HepG2 (cell line): ENCODE data around the gene TBX6. TPM values are rescaled to one million over a fixed set of nuclear protein-coding genes. Genes with fewer than 3 reads are reported as not detected.

Experiments
- ELF3 ChIP-seq: IDR thresholded peaks from 2 replicates; pipeline ENCODE4 v1.6.1; 2016; ENCODE audit warnings: missing genetic modification reagents, missing compliant biosample characterization
- FIP1L1 ChIP-seq: fragments of 200-400 bp; formaldehyde crosslinking; IDR thresholded peaks from 2 replicates; pipeline ENCODE4 v1.6.1; 2018; ENCODE audit warnings: low read depth, mild to moderate bottlenecking, low read length, moderate library complexity, borderline replicate concordance; ENCODE audit not compliant: insufficient read depth
- MLLT10 ChIP-seq: sonication (generic); formaldehyde crosslinking; IDR thresholded peaks from 2 replicates; pipeline ENCODE4 v1.4.0; 2020; ENCODE audit warnings: missing genetic modification reagents
- MTA3 ChIP-seq: sonication (generic); formaldehyde crosslinking; IDR thresholded peaks from 2 replicates; pipeline ENCODE4 v1.4.0; 2020; ENCODE audit warnings: missing genetic modification reagents
- NRL ChIP-seq: sonication (generic); formaldehyde crosslinking; IDR thresholded peaks from 2 replicates; pipeline ENCODE4 v1.5.0; 2020; ENCODE audit warnings: missing genetic modification reagents, mild to moderate bottlenecking, moderate library complexity, borderline replicate concordance
- SALL2 ChIP-seq: sonication (generic); formaldehyde crosslinking; IDR thresholded peaks from 2 replicates; pipeline ENCODE4 v1.8.1; 2023; ENCODE audit warnings: mild to moderate bottlenecking, missing genetic modification reagents, inconsistent platforms
- SOX5 ChIP-seq: IDR thresholded peaks from 2 replicates; pipeline ENCODE4 v1.6.1; 2016; ENCODE audit warnings: borderline replicate concordance
- U2AF2 ChIP-seq: fragments of 200-400 bp; formaldehyde crosslinking; IDR thresholded peaks from 2 replicates; pipeline ENCODE4 v1.6.1; 2017; ENCODE audit warnings: low read depth, mild to moderate bottlenecking, low read length
- ZNF12 ChIP-seq: sonication (generic); formaldehyde crosslinking; IDR thresholded peaks from 2 replicates; pipeline ENCODE4 v1.5.0; 2020; ENCODE audit warnings: missing genetic modification reagents
- ZNF136 ChIP-seq: sonication (generic); formaldehyde crosslinking; IDR thresholded peaks from 2 replicates; pipeline ENCODE4 v1.8.1; 2022; ENCODE audit warnings: low read depth, mild to moderate bottlenecking, moderate library complexity, missing genetic modification reagents
- ZNF33A ChIP-seq: sonication (generic); formaldehyde crosslinking; IDR thresholded peaks from 2 replicates; pipeline ENCODE4 v1.5.1; 2020; ENCODE audit warnings: missing genetic modification reagents, mild to moderate bottlenecking, moderate library complexity, borderline replicate concordance
- ZNF660 ChIP-seq: sonication (generic); formaldehyde crosslinking; IDR thresholded peaks from 2 replicates; pipeline ENCODE4 v1.5.1; 2020; ENCODE audit warnings: mild to moderate bottlenecking, low read depth, missing genetic modification reagents, borderline replicate concordance
- ZNF724P ChIP-seq: sonication (generic); formaldehyde crosslinking; IDR thresholded peaks from 2 replicates; pipeline ENCODE4 v1.8.0; 2022; ENCODE audit warnings: missing genetic modification reagents, borderline replicate concordance
- polyA plus RNA-seq, 8 experiments: library from polyadenylated mRNA; depleted of rRNA in 3 of 8; stranded (reverse) in 7 of 8; unstranded in 1 of 8; fragments of >200 nt; fragmentation: Illumina TruSeq in 4 of 8; extraction: Trizol in 4 of 8; gene quantifications; 2 replicates each; pipeline versions ENCODE4 v1.2.1 to v1.2.3, GENCODE V29; 2011 to 2016; ENCODE audit warnings: low read depth in 4 of 8, missing spikeins in 1 of 8, mixed read lengths in 1 of 8; ENCODE audit not compliant: insufficient read depth in 1 of 8
- total RNA-seq, 5 experiments: library from RNA; depleted of rRNA; stranded (reverse); fragments of >200 nt; fragmentation: Illumina TruSeq; extraction: Trizol; gene quantifications; 2 replicates each; pipeline ENCODE4 v1.2.3, GENCODE V29; 2016; ENCODE audit warnings: low read depth in 1 of 5
- TF ChIP-seq, protein P1 (sequence below): sonication (generic); formaldehyde crosslinking; IDR thresholded peaks from 2 replicates; pipeline ENCODE4 v1.4.0; 2020; ENCODE audit warnings: missing genetic modification reagents
- TF ChIP-seq, protein P2 (sequence below): sonication (generic); formaldehyde crosslinking; IDR thresholded peaks from 2 replicates; pipeline ENCODE4 v1.4.0; 2020; ENCODE audit warnings: missing genetic modification reagents
- TF ChIP-seq, protein P3 (sequence below): sonication (generic); formaldehyde crosslinking; IDR thresholded peaks from 2 replicates; pipeline ENCODE4 v1.4.0; 2020; ENCODE audit warnings: mild to moderate bottlenecking, missing genetic modification reagents

TBX6 gene
- total and polyA plus RNA-seq, 2 of the 13 experiments (the other 11 are each of a cell fraction or from before 2014, with no cell fraction given): 0.24 to 0.42 TPM

DNA sequence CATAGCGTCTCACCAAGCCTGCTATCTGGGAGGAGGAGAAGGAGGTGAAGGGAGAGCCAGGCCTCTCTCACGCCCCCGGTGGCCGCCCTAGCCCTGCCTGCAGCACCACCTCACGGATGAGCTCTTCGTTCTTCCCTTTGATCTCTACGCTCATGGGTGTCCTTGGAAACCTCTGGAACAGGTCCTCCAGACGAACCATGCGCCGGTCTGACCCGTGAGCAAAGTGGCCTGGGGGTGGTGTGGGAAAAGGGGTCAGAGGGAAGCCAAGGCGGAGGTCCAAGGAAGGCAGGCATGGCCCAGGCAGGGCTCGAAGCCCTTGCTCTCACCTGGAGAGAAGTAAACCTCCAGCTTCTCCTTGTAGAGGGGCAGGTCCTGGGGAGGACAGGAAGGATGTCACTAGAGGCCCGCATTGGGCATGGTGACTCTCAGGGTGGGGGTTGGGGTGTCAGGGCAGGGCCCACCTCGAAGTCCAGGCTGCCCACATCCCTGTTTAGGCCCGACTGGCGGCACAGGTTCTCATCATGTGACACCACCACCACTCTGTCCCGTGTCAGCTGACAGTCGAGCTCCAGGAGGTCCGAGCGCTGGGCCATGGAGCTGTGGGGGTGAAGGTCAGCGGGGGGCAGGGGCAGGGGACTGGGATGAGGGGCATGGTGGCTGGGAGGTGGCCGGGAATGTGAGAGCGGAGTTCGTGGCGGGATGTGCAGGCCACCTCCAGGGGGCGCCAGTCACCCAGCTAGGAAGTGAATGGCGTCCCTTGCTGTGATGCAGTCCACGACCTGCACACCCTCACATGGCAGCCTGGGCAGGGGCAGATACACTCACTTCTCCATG lies 20.7 kb upstream of the TBX6 start (continued):
- TF ChIP-seq, protein P1, sequence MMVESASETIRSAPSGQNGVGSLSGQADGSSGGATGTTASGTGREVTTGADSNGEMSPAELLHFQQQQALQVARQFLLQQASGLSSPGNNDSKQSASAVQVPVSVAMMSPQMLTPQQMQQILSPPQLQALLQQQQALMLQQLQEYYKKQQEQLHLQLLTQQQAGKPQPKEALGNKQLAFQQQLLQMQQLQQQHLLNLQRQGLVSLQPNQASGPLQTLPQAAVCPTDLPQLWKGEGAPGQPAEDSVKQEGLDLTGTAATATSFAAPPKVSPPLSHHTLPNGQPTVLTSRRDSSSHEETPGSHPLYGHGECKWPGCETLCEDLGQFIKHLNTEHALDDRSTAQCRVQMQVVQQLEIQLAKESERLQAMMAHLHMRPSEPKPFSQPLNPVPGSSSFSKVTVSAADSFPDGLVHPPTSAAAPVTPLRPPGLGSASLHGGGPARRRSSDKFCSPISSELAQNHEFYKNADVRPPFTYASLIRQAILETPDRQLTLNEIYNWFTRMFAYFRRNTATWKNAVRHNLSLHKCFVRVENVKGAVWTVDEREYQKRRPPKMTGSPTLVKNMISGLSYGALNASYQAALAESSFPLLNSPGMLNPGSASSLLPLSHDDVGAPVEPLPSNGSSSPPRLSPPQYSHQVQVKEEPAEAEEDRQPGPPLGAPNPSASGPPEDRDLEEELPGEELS (CRISPR knock-in tag): peak; percentile 47; the same call in 1 of the 2 replicates
- TF ChIP-seq ZNF724P (CRISPR knock-in tag) (peak; percentile 64), ELF3 (CRISPR knock-in tag) (peak; percentile 58; the same call in 1 of the 2 replicates), MLLT10 (CRISPR knock-in tag) (no peak), FIP1L1 (no peak), ZNF136 (CRISPR knock-in tag) (peak; percentile 92; the same call in 1 of the 2 replicates), ZNF660 (CRISPR knock-in tag) (no peak), MTA3 (CRISPR knock-in tag) (no peak), SOX5 (peak; percentile 52), U2AF2 (no peak), NRL (CRISPR knock-in tag) (peak; percentile 89; the same call in 1 of the 2 replicates), ZNF33A (CRISPR knock-in tag) (no peak), ZNF12 (CRISPR knock-in tag) (peak; percentile 44; the same call in 1 of the 2 replicates), SALL2 (CRISPR knock-in tag) (peak; percentile 60; the same call in 1 of the 2 replicates)
- TF ChIP-seq, protein P2, sequence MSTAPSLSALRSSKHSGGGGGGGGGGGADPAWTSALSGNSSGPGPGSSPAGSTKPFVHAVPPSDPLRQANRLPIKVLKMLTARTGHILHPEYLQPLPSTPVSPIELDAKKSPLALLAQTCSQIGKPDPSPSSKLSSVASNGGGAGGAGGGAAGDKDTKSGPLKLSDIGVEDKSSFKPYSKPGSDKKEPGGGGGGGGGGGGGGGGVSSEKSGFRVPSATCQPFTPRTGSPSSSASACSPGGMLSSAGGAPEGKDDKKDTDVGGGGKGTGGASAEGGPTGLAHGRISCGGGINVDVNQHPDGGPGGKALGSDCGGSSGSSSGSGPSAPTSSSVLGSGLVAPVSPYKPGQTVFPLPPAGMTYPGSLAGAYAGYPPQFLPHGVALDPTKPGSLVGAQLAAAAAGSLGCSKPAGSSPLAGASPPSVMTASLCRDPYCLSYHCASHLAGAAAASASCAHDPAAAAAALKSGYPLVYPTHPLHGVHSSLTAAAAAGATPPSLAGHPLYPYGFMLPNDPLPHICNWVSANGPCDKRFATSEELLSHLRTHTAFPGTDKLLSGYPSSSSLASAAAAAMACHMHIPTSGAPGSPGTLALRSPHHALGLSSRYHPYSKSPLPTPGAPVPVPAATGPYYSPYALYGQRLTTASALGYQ (CRISPR knock-in tag): no peak
- TF ChIP-seq, protein P3, sequence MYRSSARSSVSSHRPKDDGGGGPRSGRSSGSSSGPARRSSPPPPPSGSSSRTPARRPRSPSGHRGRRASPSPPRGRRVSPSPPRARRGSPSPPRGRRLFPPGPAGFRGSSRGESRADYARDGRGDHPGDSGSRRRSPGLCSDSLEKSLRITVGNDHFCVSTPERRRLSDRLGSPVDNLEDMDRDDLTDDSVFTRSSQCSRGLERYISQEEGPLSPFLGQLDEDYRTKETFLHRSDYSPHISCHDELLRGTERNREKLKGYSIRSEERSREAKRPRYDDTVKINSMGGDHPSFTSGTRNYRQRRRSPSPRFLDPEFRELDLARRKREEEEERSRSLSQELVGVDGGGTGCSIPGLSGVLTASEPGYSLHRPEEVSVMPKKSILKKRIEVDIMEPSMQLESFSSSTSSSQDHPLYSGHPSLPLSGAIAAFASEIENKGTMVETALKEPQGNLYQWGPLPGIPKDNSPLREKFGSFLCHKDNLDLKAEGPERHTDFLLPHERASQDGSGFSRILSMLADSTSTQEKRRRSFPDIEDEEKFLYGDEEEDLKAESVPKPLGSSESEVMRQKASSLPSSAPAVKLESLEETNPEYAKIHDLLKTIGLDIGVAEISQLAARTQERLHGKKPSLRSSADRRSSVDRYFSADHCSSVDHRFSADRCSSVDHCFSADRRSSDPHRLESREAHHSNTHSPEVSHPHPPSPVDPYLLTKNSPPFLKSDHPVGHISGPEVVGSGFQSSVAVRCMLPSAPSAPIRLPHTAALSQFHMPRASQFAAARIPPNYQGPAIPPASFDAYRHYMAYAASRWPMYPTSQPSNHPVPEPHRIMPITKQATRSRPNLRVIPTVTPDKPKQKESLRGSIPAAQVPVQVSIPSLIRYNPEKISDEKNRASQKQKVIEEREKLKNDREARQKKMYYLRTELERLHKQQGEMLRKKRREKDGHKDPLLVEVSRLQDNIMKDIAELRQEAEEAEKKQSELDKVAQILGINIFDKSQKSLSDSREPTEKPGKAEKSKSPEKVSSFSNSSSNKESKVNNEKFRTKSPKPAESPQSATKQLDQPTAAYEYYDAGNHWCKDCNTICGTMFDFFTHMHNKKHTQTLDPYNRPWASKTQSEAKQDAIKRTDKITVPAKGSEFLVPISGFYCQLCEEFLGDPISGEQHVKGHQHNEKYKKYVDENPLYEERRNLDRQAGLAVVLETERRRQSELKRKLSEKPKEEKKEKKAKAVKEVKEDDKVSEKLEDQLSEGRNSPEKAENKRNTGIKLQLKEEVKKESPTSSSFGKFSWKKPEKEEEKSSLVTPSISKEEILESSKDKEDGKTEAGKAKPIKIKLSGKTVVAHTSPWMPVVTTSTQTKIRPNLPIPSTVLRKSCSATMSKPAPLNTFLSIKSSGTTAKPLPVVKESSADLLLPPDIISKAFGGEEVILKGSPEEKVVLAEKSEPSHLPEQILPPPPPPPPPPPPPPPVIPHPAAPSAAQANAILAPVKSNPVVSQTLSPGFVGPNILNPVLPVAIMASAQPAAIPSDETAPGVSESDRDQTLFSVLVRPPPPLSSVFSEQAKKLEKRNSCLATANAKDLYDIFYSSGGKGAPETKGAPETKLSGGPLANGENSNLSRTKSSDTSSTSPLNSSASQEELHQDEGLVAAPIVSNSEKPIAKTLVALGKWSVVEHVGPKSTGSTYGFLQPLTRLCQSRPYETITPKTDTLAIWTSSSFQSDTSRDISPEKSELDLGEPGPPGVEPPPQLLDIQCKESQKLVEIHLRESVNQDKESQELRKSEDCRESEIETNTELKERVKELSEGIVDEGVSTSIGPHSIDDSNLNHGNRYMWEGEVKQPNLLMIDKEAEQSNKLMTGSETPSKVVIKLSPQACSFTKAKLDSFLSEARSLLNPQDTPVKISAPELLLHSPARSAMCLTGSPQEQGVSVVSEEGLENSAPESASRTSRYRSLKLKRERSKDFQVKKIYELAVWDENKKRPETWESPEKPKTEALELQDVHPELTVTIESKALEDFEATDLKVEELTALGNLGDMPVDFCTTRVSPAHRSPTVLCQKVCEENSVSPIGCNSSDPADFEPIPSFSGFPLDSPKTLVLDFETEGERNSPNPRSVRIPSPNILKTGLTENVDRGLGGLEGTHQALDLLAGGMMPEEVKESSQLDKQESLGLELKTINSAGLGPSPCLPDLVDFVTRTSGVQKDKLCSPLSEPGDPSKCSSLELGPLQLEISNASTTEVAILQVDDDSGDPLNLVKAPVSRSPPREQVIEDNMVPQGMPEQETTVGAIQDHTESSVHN (CRISPR knock-in tag): no peak; the same call in 1 of the 2 replicates
